Measurements from ENCODE around the gene CACNA2D2. TPM values are rescaled to one million over a fixed set of nuclear protein-coding genes. Genes with fewer than 3 reads are reported as not detected.

Gene CACNA2D2
- total RNA-seq, 4 donors from 2014 or later: 1.5 to 3.3 (median 2.9) TPM

DNA sequence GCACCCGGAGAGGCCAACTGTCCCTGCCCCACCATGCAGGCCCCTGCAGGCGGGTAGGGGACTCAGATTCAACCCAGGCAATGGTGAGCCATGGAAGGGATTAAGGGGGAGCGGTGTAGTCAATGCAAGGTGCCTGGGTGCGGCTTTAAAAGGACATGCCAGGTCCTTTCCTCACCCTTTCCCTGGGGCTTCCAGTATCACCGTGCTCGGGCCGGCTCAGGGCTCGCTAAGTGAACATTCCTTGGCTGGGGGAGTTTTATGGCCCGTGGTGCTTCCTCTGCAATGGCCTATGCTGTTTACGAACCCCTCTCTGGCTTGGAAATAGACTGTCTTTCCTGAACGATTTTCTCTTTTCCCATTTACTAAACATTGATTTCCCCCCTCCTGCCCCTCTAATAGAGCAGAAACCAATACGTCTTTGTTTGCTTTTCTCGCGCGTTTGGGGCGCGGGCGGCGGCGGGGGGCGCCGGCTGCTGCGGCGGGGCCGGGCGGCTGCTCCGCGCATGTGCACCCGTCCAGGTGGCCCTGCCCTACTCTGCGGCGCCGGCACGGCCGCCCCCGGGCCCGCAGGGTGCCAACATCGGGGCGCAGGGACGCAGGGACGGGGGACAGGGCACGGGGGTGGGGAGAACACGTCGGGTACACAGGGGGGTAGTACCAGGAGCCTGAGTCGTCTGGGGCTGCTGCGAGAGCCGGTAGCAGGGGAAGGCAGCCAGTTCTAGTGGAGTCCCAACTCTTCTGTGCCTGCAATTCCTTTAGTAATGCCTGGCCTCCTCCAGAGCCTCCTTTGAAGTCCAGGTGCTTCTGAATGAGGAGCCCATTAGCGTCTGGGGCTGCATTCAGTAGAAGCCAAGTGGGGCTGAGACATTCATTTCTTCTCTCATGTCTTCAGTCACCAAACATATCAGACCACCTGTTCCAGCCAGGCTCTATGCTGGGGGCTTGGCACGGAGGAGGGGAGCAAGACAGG is 26.9 kb upstream of the CACNA2D2 start:
- H3K27ac ChIP-seq: no peak overlapping the region
- intact Hi-C loops (cut with DNase I): no loop called here
- no peaks in the 10 kb centered on the region for H3K36me3 ChIP-seq
- H3K4me1 ChIP-seq: peaks cover 13 to 25% of the 10 kb centered on the region in 2 donors
- DNase-seq: no peak
- H3K4me3 ChIP-seq (replicated peaks in 1 of 3): no peak overlapping the region
- no peak for TF ChIP-seq POLR2A (IDR thresholded peaks at IDR 0.05)
- TF ChIP-seq, protein P1, sequence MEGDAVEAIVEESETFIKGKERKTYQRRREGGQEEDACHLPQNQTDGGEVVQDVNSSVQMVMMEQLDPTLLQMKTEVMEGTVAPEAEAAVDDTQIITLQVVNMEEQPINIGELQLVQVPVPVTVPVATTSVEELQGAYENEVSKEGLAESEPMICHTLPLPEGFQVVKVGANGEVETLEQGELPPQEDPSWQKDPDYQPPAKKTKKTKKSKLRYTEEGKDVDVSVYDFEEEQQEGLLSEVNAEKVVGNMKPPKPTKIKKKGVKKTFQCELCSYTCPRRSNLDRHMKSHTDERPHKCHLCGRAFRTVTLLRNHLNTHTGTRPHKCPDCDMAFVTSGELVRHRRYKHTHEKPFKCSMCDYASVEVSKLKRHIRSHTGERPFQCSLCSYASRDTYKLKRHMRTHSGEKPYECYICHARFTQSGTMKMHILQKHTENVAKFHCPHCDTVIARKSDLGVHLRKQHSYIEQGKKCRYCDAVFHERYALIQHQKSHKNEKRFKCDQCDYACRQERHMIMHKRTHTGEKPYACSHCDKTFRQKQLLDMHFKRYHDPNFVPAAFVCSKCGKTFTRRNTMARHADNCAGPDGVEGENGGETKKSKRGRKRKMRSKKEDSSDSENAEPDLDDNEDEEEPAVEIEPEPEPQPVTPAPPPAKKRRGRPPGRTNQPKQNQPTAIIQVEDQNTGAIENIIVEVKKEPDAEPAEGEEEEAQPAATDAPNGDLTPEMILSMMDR (IDR thresholded peaks at IDR 0.05): no peak
- WGBS, 2 donors: 22% methylated on average over 33 to 48 of the region's 48 CpGs
- H3K9me3 ChIP-seq: no peaks in the 10 kb centered on the region
- H3K27me3 ChIP-seq: no peaks in the 10 kb centered on the region

DNA sequence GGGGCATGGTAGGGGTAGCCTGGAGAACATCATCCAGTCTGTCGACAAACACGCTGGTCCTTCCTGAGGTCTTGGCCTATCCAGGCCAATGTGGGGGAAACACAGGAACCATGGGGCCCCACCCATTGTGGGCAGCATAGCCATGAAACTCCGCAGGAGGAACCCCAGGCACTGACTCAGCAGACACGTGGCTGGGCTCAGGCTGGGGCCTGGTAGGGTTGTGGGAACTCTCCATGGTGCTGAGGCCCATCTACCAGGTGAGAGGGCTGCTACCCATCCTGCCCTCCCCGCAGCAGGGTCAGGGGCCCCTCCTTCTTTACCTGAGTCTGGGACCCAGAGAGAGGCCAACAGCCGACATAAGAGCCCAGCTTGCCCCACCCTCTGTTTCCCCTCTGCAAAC is 22.6 kb upstream of the CACNA2D2 start:
- Histone ChIP-seq H3K27ac (no peak overlapping the region), H3K9me3 (no peaks in the 10 kb centered on the region), H3K4me1 (peaks cover 5 to 13% of the 10 kb centered on the region in 2 donors), H3K27me3 (no peaks in the 10 kb centered on the region), H3K4me3 (replicated peaks in 1 of 3) (no peak overlapping the region), H3K36me3 (no peaks in the 10 kb centered on the region)
- WGBS, 2 donors: 28 to 33% methylated on average over 6 of the region's 6 CpGs
- no peak for TF ChIP-seq POLR2A (IDR thresholded peaks at IDR 0.05)
- TF ChIP-seq, protein P1 (IDR thresholded peaks at IDR 0.05): no peak
- intact Hi-C loops (cut with DNase I): no loop called here
- peak; percentile 39 to 55 for DNase-seq

DNA sequence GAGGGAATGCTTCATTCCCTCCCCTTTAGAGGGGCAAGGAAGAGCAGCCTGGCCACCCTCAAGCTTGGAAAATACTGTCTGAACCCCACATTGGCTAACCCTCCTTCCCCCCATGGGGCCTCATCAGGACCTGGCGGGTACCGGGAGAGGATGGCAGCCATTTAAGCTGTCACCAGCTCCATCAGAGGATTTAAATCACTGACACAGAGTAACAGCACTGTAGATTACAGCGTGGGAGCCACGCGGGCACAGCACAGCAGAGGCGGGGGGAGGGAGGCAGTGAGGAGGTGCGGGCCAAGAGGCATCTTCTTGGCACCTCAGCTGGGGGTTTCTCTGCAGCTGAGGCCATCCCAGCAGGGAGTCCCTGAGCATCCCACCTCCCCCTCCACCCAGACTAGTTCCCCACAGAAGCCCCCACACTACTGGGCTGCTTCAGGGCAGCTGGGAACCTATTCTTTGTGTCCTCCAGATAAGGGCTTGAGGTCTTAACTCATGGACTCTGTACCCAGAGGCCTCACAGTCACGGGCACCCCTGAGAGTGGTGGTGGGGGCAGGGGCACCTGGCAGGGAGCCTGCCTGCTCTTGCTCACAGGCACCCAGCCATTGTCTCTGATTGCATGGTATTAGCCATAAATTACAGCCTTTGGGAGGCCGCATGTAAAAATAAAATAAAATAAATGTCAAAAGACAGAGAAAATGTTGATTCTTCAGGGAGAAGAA is 21.9 kb upstream of the CACNA2D2 start:
- Histone ChIP-seq H3K9me3 (no peaks in the 10 kb centered on the region), H3K27ac (no peak overlapping the region), H3K4me3 (replicated peaks in 1 of 3) (no peak overlapping the region), H3K27me3 (no peaks in the 10 kb centered on the region), H3K36me3 (no peaks in the 10 kb centered on the region), H3K4me1 (peaks cover 5 to 11% of the 10 kb centered on the region in 2 donors)
- intact Hi-C loops (cut with DNase I): no loop called here
- no peak for DNase-seq
- WGBS, 2 donors: 69 to 74% methylated on average over 9 of the region's 9 CpGs
- no peak for TF ChIP-seq POLR2A (IDR thresholded peaks at IDR 0.05)
- TF ChIP-seq, protein P1 (IDR thresholded peaks at IDR 0.05): no peak

DNA sequence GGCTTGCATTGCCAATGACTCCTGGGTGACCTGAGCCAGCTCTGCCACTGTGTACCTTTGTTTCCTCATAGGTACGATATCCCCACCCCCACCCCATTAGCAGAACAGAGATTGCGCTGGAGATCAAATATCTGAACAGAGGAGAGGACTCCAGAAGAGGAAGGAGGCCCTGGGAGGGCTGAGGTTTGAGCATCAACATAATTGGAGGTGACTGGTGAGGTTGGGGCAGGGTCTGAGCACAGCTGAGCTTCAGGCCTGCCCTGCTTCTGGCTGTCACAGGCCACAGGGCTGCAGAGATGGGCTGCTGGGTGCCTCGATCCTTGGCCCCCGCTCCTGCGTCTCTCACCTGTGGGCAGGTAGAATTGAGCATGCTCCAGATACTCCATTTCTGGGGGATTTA is 21.3 kb upstream of the CACNA2D2 start:
- H3K27ac ChIP-seq: no peak overlapping the region
- H3K36me3 ChIP-seq: no peaks in the 10 kb centered on the region
- H3K27me3 ChIP-seq: no peaks in the 10 kb centered on the region
- peaks cover 5 to 6% of the 10 kb centered on the region in 2 donors for H3K4me1 ChIP-seq
- TF ChIP-seq, protein P1 (IDR thresholded peaks at IDR 0.05): no peak
- TF ChIP-seq POLR2A (IDR thresholded peaks at IDR 0.05): no peak
- 81 to 89% methylated on average over 5 of the region's 5 CpGs for WGBS, 2 donors
- no peak for DNase-seq
- no peaks in the 10 kb centered on the region for H3K9me3 ChIP-seq
- intact Hi-C loops (cut with DNase I): no loop called here
- no peak overlapping the region for H3K4me3 ChIP-seq (replicated peaks in 1 of 3)
